IPS-NIHi11 (cell line): ENCODE data around the gene FAM168A.

ENCODE experiments used
- DNase-seq: peaks from one replicate; pipeline ENCODE4 v3.0.0; 2012; ENCODE audit warnings: mixed read lengths, low spot score

The FAM168A gene

DNA sequence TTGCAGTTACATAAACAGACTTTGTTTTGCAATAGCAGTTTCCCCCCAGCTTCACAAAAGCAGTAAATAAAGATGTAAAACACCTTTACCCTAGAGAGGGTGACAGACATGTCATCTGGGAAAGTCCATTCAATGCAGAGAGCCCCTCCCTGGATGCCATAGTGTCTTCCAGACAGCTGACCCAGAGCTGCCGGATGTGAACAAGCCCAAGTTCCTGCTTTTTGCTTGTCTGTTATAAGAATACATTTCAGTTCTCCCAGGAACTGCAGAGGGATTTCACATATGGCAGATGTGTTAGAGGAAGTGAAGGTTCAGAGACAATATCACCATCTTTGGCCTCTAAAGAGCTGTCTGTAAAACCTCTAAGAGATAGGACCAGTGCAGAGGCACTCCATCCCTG, 172.8 kb downstream of the FAM168A start:
- no peak for DNase-seq

DNA sequence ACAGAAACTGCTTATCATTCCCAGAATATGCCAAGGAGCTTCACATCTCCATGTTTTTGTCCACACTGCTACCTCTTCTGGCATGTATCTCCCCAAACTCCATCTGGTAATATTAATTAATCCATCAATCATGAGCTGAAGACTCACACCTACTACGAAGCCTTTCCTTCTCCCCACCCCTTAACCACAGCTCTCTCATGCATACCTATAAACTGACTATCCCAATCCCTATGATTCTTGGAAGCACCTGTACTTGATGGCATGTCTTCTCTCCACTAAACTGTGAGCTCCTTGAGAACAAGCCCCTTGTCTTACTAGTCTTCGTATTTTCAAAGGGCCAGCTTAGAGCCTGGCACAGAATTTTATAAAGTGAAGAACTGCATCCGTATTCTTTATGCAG, 174.4 kb downstream of the FAM168A start:
- DNase-seq = no peak

DNA sequence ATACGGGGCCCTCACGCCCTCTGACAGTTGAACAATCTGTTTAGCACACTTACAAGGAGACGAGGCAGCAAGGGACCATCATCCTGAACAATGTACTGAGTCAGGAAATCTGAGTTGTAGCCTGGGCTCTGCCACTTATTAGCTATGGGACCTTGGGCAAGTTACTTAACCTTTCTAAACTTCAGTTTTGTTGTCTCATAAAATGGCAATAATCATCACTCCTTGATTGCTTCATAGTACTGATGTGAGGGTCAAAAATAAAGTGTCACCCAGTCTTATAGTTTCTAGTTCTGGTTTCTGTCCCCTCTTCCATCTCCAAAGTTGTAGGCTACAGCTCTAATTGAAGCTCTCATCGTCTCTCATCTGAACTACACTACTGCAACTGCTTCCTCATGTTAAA, 175.0 kb downstream of the FAM168A start:
- DNase-seq = no peak

DNA sequence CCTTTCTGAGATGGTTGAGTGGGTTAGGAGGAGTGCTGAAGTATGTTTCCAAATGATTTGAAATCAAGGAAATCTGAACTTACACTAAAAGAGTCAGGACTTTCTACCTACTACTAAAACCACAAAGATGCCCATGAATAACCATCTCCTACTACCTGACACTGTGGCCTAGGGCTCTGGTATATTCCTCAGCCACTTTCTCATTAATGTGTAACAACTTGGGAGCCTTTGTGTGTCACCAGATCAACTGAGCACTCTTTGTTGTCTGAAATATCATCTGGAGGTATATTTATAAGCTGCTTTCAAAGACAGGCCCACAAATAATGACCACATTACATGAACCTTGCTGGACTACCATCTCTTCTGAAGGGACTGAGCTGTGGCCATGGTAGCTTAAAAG, 177.8 kb downstream of the FAM168A start:
- no peak for DNase-seq

DNA sequence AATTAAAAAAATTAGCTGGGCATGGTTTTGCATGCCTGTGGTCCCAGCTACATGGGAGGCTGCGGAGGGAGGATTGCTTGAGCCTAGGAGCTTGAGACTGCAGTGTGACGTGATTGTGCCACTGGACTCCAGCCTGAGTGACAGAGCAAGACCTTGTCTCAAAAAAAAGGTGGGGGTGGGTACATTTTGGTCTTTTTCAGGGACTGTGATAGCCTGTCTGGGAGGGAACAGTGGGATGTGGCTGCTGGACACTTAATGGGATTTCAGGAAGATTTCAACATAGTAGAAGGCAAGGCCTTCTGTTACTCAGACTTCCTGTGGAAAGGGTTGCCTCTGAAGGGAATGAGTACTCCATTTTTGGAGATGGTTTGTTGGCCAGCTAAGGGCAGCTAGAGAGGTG, 181.1 kb downstream of the FAM168A start:
- no peak for DNase-seq

DNA sequence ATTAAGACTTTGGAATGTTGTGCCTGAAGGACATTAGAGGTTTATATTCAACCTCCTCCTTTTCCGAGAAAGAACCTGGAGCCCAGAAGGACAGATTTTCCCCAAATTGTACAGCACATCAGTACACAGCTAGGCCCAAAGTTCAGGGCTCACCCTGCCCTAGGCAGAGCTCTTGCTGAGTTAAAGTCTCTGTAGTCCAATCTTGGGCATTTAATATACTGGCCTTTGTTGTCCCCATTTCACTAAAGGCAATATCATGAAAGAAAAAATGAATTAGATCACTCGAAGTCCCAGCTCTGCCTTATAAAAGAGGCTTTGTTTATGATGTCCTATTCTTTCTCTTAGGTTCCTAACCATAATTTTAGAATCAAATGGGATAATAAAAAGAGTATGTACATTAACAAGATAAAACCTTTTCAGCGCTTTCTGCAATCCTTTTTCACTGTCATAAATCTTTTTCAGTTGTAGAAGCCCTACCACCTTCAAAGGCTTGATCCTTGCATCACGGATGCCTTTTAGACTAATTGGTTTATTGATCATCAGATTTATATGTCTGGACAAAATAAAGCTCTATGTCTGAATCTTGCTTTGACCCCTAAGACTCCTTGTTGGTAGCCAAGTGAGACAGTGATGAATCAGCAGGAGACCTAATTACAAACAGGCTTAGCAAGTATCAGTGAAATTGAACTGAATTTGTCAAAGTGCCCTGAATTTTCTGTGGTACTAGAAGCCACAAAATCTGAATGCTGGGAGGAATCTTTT, 181.9 kb downstream of the FAM168A start:
- DNase-seq = no peak

DNA sequence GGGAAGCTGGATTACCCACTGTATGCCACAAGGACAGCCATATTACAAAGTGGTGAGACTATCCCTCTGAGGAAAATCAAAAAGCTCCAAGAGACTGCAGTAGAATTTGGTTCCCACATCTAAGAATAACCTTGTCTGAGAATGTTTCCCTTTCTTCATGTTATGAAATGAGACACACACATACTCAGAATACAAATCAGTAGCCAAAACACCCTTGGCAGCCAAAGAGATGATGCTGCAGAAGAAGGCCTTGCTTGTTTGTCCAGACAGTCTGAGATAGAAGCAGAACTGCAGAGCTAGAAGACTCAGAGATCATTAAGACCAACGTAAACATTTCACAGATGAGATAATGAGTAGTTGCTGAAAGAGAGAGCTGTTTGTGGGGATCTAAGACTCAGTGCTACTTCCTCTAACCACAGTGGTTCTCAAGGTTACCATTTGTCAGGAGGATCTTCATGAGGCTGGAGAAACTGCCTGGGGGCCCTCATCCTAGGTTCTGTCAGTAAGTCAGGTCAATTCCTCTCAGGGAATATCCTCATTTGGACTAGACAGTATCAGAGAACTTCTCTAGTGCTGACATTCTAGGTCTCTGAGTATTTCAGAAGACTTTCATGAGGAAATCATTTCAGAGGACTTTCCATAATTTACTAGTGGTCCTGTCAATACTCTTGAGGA, 182.8 kb downstream of the FAM168A start:
- no peak for DNase-seq

DNA sequence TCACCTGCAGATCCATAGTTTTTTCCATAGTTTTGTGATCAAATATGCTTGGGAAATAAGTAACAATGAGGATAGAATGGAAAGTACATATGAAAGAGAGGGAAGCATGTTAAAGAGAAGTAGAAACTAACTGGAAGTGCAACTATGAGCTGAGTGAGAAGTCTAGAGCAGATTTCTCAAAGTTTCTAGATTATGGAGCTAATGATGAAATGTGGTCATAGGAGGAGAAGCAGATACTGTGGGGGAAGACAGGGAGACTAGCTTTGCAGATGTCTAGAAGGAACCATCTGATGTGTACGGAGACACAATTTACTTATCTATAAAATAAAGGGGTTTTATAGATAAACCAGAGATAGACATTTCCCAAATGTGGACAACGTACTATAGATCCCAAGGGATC, 184.7 kb downstream of the FAM168A start:
- no peak for DNase-seq

DNA sequence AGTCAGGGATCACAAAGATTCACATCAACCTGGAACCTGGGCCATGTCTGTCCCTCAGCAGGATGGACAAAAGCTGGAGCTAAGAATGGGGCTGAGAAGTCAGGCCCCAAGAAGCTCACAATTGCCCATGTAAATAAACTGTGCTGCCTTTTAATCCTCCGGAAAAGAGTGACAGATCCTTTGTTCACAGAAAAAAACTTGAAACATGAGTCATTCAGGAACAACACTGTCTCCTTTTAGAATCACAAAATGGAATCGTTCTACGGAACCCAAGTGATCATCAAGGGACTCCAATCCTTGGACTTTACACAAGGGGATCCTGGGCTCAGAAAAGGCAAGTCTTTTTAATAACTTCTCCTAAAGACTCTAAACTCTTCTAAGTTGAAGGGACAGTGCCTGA, 185.6 kb downstream of the FAM168A start:
- DNase-seq = no peak

DNA sequence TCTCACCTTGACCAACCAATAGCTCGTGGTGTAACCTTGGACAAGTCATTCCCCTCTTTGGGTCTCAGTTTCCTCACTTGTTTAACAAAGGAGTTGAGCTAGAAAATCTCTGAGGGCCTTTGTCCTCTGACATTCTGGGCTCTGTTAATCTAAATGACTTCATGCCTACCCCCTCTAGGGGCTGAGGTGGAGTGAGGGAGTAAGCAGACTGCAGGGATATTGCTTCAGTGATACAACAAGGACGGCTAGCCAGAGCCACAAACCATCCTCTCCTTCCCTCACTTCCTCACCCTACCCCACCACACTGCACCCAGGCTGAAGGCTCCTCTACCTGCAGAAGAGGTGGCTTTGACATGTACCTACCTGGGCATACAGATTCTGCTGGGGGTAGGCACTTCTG, 186.9 kb downstream of the FAM168A start:
- no peak for DNase-seq

DNA sequence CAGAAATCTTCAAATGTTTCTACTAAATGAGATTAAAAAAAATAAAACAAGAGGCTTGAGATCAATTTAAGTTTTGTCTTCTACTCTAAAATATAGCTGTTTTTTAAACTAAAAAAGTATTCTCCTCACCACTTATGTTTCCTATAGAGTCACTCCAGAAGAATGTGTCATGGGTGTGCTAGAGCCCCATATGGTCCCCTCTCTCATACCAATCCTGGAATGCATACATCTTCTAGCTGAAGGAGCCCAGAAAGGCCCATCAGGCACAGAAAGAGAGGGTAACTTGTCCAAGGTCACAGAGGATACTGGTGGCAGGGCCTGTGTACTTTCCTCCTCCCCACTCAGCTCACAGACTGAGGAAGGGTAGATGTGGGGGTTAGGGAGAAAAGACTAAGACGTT, 187.3 kb downstream of the FAM168A start:
- no peak for DNase-seq

DNA sequence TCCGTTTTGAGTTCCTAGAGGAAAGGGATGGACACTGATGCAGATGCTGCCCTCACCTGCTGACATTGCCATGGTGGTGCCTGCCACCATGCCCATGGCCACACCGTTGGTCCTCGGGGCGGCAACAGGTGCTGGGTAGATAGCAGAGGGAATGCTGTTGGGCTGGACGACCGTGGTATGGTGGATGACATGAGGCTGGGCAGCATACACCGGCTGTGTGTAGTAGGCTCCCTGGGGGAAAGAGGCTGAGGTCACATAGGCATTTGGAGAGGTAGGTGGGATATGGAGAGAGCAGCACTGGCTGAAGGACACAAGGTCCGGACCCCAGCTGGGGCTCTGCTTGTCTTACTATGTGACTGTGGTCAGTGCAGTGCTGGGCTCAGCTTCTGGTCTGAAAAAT, 188.5 kb downstream of the FAM168A start:
- DNase-seq = no peak

DNA sequence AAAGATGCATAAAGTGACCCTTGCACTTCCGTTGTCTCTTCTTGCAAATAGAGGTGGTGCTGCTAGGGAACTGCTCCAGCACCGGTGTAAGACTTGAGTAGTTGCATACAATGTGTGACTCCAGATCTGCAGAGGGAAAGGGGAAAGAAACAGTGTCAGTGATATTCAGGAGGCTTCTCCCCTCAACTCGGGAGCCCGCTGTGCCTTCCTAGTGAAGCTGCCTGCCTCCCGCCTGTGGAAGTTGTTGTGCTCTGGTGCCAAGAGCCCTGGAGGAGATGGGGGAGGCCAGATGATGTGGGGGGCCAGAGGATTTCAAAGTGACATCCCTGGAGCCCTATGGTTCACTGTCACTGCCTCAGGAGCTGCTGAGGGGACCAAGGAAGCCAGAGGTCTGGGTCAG, 191.3 kb downstream of the FAM168A start:
- DNase-seq = no peak

DNA sequence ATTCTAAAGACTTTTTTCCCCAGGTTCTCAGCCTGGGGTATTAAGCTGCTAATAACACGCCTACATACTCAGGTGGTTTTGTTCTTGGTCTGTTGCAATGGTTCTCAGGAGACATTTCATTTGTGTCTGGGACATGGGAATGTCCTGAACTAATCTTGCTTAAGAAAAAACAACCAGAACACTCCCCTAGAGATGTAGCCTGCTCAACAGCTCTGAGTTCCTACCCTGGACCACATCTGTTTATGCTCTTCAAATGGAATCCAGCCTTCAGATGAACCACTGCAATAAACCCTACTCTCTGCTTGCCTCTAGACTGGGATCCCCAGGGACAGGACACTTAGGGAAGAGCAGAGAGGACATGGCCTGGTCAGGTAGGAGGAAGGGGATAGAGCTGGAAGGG, 191.8 kb downstream of the FAM168A start:
- DNase-seq = no peak

DNA sequence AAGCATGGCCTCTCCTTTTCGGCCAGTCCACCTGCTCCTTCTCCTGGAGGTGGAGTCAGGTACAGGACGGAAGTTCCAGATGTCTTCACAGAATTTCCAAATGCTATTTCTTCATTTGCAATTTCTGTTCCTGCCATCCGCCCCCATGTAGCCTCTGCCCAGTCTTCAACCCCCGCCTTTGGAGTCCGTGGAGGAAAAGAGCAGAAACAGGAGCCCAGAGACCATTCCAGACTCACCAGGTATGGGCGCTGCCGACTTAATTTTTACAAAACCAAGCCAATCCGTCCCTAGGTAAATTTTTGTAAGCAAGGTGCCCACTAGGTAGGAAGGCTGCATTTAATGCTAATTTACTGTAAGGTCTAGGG, 192.8 kb downstream of the FAM168A start:
- DNase-seq = no peak

DNA sequence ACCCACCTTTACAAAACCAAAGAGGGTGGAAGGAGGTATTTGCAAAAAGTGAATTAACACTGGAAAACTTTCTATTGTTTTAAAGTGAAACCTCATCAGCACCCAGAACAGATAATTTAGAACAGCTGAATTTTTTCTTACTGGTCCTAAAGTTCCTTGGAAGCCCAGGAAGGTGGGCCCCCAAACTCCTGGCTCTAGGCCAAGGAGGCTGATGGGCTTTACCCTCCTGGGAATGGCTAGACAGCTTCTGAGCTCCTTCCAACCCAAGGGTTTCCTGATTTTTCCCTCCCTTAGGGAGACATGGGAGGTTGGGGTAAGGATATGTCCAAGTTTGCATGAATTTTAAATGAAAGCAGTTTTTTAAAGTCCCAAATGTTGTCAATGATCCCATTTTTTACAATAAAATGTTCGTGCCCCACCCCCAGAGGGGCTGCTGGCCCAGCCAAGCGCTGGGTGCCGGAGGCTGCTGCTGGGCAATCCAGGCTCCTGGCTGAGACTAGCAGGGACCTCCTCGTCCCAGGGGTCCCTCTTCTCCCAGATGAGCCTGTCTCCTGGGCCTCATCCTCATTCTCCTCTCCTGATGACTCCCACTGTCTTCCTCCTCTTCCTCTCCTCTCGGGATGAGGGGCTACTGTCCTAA, 193.3 kb downstream of the FAM168A start:
- no peak for DNase-seq

DNA sequence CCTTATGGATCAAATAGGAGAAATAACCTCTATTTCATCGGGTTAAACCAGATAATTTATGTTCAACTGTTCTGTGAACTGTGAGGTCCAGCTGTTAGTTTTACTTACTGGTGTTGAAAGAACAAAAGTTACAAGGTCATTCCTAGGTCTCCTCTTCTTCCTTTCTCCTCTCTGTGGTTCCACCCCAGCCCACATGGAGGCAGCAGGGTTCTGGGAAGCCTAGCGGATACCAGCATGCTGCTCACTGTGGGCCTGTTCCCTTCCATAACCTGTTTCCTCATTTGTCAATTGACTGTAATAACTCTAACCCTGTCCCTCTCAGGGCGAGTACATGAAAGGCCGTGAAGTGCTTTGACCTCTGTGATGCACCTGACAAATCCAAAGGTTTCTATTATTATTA, 193.9 kb downstream of the FAM168A start:
- peak; percentile 80 for DNase-seq

DNA sequence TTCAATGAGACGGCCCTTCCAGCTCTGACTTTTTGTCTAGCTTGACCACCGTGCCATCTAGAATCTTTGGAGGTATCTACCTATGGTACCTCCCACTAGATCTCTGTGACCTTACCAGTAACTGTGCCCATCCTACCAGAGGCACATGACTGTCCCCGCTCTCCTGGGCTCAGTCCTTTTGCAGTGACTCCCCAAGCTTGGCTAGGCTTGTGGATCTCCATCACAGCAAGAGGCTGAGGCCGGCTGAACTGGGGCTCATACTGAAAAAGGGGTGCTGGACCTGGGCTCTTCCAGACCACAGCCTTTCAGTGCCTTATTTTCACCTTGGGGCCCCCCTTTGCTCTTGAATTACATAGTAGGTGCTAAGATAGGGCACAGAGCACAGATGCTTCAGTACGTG, 194.4 kb downstream of the FAM168A start:
- DNase-seq = no peak

DNA sequence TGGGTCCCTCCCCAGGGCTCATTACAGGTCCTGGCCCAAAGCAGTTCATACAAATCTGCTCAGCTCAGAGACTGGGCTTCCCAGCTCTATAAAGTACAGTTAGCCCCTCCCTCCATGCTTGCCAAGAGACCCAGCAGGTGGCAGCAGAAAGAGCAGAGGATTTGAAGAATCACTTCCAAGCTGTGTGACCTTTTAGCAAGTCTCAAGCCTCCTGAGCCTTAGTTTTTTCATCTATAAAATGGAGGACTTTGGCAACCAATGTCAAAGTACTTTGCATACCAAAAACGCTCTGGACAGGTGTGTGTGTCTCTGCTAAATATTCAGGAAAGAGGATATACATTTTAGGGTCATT, 195.1 kb downstream of the FAM168A start:
- DNase-seq = no peak

DNA sequence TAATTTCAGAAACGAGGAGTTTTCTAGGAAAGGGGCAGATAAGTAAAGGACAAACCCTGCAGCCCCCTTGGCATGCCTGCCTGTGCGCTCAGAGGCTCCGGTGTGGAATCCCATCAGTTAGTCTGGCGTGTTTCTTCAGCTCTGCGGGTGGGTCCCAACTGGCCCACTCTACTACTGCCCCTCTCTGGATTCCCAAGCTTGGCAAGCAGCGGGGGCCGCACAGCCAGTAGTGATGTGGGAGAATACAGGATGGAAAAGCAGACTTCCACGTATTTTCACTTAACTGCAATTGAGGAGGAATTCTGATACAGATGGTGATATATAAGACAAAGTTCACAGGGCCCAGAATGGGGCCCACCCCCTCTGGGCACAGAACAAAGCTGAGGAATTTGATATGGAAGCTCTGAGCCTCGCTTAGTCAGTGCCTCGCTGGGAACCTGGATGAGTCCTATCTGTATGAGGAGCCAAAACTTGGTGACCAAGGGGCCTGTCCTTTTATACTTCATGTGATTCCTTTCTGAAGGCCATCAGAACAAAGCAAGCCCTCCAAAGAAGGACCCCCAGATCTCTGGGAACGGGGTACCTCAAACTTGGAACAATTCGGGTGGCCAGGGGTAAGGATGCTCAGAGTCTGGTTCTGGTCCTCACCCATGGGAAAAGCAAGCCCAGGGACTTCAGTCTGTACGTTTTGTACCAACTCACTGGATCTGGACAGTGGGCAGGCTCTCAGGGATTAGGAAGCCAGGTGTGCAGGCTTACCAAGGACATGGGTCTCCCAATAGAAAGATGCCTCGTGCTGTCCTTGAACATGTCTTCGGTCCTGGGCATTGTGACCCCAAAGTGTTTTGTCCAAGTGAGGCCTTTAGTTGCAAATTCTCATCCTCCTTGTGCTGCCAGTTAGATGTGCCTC, 195.7 kb downstream of the FAM168A start:
- no peak for DNase-seq

DNA sequence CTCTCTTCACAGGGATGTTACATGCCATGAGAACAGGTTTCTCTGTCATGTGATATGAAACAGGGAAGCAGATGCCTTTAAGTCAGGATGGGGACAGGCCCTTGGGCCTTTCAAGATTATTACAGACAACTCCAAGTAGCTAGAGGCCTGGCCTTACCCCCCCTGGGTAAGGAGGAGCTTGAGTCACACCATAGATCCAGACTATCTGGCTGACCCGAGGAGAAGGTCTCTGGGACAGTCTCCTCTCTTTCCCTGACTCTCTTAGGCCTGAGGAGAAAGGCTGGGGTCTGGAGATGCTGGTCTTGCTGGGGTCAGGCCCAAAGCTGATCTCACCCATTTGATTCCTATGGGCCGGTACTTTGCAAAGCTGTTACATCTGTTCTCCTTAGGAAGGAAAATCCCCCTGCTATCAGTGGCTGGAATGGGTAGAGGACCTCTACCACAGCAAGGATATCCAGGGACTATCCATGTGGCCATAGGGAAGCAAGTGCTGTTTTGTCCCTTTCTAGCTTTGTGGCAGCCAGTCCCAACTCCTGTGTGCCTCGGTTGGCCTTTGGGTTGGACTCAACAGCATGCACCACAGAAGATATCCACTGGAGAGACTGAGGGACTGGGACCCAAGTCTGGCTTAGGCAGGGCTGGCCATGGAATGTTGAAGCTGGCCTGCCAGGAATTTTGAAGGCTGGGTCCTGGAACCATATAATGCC, 196.5 kb downstream of the FAM168A start:
- no peak for DNase-seq

DNA sequence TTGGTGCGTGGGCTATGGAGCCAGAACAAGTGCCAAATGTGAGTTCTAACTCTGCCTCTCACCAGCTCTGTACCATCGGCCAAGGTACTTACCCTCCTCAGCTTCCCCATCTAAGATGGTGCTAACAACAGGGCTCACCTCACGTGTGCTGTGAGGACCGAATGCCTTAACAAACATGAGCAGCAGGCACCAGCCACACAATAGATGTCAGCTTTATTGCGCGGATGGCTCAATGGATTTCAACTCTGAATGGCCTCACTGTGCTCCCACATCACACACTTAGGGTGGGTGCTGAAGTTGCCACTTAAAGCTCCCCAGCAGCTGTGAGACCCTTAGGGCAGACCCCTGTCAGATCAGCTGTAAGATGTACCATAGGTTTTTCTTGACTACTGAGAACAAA, 197.6 kb downstream of the FAM168A start:
- DNase-seq = no peak
